Activated gamma-delta T cell (primary cell): ENCODE measurements around the gene AFAP1.

ENCODE experiments used
- DNase-seq: peaks from one replicate; lab custom pipeline; 2025; lab: John Stamatoyannopoulos, UW

AFAP1 gene

DNA sequence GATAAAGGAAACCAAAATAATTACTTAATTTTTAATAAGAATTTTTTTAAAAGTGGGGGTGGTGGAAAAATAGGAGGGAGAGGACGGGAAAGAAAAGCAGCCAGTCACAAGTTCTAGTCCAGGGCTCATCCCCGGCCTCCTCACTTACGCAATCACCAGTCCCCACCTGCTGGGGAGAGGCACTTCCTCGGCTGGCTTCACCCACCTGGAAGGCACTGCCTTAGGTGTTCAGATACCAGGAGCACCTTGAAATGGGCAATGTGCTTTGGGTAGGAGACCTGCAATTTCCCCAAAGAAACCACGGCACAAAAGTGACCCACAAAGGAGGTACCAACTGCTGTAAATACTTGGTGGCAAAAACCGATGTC, 23.8 kb downstream of the AFAP1 start:
- no peak for DNase-seq

DNA sequence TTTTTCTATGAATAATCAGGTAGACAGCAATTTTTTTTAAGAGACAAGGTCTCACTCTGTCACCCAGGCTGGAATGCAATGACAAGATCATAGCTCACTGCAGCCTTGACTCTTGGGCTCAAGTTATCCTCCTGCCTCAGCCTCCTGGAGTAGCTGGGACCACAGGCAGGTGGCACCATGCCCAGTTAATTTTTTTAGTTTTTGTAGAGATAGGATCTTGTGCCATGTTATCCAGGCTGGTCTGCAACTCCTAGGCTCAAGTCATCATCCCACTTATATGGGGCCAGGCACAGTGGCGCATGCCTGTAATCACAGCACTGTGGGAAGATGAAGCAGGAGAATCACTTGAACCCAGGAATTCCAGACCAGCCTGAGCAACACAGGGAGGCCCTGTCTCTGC, 26.8 kb downstream of the AFAP1 start:
- no peak for DNase-seq

DNA sequence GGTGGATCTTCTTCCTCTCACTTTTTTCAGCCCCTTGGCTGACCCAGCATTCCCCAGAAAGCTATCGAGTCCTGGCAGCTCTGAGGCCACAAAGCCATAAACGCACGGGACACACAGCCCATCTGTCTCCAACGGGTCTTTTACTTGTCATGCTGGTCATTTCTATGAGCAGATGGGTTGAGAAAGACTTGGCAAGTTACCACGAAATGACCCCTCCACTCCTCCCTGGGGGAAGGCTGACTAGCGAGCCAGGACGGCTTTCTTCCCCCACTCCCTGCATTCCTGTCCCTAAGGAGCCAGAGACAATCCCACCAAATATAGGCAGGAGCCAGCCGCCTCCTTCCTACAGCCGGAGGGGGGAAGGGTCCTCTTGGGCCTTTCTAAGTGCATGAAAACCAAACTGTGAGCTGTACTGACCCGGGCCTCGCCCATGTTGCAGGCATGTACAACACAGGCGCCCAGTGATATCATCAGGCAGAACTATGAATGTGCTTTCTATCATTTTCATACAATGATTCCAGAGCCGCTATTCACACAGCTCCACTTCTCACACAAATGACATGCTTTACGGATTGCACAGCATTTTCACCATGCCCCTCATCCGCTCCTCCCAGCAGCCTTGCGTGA, 28.6 kb downstream of the AFAP1 start:
- no peak for DNase-seq

DNA sequence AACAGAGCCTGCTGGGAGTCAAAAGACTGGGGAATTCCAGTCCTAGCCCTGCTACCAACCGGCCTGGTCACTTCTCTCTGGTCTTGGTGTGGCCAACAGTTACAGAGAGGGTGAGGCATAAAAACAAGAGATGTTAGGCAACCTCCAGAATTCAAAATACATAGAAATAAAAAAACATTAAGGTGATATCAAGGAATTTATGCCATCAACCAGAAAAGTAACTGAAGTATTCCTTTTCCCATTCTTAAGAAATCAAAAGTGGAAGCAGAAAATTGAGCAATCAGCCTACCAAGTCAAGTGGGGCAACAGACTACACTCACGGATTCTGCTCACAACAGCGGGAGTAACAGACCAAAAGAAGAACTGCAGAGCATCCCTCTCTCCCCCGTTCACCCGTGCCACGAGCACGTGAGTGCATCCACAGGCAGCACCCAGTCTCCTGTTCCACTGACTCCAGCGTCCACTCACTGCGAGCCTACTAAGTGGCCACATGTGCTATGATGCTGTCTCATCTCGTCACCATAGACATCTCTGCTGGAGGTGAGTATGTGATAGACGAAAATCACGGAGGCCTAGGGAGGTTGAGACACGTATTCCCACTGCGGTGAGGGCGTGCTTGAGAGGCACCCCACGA, 29.3 kb downstream of the AFAP1 start:
- no peak for DNase-seq

DNA sequence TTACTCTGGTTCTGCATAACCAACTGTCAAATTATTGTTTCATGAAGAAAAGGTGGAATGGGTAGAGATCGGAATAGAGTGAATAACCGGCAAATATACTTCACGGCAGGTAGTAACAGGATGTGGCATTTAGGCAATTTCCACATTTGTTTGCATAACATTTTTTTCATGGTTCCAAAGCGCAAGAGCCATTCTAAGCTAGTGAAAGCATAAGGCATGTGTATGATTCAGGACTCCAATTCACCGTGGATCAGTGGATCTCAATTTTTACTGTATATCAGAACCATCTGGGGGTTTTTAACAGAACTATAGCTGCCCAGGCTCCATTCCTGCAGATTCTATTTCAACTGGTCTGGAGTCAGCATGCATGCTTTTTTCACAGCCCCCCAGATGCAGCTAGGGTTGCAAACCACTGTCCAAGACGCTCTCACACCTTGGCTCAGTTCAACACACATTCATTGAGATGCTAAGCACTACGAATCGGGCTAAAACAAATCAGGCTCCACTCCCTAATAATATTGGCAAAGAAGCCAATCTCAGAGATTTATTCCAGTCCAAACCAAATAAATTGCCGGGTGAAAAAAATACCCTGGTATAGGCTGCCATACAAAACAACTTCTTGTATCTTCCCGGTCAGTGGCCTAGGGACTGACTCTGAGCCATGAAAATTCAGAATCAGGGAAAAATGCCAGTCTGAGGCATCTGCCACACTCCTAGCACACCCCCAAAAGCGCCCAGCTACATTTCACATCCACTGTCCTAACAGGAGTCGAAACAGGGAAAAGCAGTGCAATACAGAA, 30.0 kb downstream of the AFAP1 start:
- DNase-seq, result no peak

DNA sequence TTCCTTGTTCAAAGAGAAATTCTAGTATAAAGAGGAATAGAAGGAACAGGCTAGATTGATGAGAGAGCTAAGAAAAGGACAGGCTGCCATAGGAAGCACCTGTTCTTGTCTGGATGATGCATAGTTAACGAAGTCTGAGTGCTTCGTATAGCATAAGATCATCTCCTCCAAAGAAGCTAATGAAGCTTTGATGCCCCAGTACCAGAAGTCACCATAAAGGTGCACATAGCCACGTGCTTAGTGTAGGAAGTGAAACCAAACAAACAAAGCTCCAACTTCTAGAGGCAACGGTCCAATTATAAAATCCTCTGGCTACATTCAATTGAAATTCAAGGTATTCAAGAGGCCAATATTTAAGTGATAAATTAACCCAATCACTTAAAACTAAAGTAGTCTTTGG, 31.0 kb downstream of the AFAP1 start:
- no peak for DNase-seq

DNA sequence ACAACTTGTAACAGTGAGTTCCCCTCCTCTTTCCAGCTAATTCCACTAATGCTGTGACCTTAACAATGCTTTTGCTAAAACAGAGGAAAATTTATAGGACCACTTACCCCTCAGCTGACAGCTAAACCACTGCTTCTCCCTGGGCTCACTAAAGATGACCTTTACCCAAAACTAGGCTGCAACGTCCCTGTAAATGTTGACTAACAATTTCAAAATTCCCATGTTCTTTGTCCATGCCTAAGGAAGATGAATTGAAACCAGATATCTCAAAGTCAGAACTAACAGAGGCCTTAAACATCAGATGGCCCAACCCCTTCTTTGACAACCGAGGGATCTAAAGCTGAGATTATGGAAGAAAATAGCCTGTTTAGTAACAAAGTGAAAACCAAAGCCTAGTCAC, 32.5 kb downstream of the AFAP1 start:
- DNase-seq, result no peak

DNA sequence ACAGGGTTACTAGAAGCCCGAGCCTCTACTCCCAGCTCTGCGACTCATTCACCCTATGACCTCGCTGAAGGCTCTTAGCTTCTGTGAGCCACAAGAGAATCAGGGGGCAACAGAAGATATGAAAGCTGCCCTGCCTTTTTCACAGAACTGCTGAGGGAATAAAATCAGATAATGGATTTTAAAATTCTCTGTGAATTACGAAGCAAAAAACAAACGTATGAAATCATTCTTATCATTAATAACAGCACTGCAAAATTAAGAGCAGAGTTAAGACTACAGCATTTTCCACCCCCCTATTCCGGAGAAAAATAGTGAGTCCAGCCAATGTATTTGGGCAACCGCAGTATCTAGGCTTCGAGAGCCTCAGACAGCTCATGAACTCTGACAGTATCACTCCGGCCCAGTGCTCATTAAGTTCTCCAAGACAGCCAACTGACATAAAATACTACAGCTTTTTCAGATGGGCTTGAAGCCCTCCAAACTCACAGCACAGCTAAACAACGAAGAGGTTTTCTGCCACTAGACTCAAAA, 33.4 kb downstream of the AFAP1 start:
- DNase-seq, result no peak

DNA sequence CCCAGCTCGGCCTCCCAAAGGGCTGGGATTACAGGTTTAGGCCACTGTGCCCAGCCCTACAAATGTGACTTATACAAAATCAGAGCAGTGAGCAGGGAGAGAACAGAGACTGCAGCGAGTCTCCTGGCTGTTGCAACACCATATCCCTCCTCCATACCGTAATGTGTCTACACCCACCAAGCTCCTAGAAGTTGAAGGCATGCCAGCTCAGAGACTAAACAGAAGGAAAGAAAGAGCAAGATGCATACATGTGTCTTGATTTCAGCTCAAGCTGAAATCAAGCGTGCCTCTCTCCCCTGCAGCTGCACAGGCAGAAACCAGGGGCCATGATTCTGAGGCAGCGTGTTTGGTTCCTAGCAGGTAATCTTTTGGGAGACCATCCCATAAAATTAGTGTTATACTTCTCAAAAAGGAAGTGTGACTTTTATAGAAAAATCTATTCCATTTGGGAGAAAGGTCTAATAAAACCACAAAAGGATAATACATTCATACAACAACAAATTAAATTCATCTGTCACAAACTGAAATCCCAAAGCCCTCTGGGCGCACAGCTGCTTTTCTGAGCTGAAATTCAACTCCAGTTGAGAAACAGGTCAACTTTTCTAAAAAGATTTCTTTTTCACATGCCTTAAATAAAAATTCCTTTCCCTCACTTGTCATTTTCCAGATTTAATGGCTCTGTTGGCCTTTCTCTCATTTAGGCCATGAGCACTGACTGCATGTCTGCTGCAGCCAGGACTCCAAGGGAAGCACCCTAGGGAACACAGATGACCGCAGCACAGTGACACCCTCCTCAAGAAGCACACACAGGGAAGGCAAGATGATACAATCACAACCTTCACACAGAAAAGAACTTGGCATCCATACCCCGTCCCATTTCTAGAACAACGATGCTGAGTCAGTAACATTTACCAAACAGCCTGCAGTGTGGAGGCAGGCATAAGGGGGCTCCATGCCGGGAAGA, 34.4 kb downstream of the AFAP1 start:
- DNase-seq, result no peak

DNA sequence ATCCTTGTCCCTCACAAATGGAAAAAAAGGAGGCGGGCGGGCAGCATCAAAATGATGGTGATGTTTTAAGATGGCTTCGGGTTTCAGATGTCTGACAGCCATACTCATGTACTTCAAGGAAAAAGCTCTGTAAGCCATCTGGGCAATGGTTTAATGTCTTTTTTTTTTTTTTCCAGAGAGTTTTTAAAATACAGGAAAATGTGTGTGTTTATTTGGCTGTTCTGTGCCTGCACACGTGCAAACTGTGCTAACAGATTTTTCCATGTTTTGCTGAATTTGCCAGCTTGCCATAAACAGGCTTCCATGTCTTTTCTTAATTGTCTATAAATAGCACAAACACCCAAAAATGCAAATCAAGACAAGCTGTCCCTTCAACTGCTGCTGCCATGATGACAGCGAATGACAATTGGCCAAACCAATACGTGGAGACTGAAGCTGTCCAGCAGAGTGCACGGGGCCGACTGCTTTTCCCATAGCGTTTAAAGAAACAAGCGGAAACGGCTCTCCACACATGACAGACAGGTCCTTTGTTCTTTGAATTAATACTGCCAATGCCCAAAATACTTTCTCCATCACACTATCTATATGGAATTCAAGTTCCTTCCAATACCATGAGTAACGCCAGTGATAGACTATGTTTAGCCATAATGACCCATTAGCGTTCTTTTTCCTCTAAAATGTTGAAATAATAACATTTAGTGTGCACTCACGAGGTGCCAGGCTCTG, 35.7 kb downstream of the AFAP1 start:
- DNase-seq, result no peak

DNA sequence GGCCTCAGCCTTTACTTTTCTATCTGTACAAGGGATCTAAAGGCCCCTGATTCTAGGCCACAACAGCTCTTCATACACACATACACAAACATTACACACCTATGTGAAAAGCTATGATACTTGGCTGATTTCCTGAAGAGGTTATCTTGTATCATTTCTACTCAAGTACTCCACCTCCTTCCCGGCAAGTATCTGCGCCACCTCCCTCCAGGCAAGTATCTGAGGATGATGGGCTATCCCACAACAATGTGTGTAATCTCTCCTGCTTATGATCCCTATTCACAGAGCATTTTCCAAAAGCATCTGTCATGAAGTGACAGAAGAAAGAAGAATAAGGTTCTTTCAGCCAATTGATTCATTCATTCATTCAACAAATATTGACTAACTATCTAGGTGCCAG, 36.8 kb downstream of the AFAP1 start:
- no peak for DNase-seq

DNA sequence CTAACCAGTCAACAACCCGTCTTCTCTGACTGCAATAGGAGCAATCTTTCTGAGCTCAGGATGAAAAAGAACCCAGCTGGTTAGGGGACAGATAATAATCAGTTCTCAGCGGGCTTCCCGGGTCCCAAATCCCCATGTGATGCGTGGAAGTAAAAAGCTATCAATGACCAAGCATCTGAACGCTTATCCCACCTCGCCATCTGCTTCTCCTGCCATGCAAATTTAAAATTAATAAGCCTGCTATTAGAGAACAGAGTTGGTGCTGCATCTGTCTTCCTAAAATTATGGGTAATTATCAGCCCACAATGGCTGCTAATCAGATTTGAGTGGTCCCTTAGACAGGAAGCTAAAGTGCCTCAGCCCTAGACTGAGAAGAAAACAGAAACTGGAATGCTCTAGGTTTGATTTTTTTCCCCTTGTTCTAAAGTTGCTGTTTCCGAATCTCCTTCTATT, 37.5 kb downstream of the AFAP1 start:
- no peak for DNase-seq

DNA sequence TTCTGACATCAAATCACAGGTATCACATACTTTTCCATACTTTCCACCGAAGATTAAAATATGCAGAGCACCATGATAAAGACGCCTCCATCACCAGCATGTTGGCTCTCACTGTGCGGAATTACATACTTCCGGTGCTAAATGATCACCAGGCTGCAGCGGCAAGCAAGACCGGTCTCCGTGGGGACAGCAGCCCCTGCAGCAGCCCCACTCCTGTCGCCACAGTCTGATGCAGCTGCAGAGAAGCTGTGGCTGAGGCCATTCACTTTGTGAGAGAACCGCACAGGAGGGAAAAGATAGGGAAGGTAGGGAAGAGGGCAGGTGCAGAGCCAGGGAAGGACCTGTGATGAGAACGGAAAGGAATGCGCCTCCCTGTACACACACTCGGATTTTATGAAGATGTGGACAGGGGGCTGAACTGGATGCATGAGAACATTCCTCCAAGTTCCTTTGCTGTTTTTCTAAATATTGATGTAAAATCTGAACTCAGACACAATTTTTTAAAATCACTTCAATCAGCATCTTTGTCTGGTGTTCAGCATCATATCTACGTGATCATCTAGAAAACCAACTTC, 38.3 kb downstream of the AFAP1 start:
- DNase-seq, result no peak

DNA sequence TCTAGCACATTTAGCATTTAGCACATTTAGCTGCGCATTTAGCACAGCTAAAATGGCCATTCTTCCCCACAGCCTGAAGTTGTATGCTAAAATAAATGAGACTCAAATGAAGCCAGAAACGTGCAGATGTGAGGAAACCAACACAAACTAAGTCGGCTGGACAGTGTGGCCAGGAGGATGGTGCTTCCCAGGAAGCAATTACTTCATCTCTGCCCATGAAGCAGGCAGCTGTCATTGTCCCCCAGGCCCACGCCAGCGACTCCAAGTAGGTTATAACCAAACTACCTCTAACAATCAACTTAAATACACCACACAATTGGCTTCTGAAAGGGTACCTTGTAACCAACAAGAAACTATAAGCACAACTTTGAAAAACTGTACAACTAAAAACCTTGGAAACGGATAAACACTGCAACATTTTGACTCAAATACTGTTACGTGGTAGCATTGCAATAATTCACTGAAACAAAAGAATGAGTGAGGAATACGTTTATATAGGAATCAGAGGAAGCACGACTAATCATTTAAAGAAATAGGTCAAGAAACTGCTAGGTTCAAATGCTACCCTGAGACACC, 39.2 kb downstream of the AFAP1 start:
- no peak for DNase-seq

DNA sequence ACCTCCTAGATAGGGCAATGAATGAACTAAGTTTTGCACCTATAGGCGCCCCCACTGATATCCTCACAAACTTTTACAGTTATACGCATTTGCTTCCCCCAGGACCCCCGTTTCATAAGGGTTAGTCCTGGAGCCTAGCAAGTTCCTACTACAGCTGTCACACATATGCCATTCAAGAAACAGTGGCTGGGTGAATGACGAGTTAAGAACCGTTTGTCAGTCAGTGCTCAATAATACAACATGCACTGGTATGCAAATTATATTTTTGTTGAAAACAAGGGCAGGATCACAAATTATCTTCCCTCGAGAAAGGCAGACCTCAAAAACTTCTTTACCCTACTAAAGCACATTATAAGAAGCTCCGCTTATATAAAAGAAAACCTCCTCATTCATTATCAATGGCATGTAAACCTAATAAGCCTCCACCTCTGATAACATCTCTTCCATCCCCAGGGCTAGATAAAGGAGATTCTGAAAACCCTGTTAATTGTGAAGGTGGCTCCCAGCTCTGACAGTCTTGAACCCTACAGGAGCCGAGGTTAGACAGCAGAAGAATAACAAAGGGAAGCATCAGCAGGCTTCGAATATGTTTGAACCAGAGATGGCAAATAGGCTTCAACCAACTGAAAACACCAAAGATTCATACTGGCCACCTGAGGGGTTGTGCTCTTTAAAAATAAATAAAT, 40.3 kb downstream of the AFAP1 start:
- no peak for DNase-seq

DNA sequence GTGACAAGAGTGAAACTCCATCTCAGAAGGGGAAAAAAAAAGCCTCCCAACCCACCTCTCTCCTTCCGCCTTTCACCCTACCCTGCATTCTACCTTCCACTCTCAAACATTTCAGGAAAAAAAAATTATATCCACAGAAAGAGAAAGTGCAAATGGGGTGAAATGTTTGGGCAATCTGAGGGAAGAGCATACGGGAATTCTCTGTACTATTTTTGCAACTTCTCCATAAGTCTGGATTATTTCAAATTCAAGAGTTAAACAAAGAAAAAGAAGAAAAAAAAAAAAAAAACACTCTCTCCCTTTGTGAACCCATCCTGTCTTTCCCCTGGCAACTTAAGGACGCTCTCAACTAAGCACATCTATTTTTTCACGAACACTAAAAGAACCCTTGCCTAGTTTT, 41.3 kb downstream of the AFAP1 start:
- no peak for DNase-seq

DNA sequence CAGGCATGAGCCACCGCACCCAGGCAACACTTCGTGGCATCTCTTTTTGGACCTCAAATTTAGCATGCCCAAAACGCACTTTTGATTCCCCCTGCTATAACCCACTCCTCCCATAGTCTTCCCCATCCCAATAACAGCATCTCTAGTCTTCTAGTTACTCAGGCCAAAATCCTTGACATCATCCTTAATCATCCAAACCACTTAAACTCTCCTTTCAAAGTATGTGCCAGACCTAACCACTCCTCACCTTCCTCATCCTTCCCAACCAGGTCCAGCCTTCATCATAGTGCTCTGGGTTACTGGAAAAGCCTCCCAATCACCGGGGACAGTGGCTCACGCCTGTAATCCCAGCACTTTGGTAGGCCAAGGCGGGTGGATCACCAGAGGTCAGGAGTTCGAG, 41.9 kb downstream of the AFAP1 start:
- DNase-seq, result no peak

DNA sequence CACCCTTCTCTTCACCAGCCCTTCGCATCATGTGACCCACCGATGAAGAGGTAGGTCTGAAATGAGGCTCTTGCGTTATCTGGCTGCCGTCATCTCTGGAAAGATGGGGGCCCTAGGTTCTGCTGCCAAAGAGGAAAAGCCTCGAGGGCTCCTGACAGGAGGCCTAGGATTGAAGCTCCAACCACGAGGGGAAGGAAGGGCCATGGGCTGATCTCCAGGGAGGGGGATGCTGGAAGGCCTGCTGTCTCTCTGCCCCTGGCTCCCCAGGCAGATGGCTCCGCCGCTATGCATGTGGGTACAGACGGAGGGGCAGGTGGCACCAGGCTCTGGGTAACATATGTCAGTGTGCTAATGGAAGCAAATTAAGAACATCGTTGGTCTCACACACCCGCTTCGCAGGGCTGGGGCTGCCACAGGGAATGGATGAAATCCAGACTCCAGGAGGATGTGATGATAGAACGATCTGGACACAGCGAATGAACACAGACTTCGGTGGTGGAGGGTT, 44.9 kb downstream of the AFAP1 start:
- DNase-seq, result no peak

DNA sequence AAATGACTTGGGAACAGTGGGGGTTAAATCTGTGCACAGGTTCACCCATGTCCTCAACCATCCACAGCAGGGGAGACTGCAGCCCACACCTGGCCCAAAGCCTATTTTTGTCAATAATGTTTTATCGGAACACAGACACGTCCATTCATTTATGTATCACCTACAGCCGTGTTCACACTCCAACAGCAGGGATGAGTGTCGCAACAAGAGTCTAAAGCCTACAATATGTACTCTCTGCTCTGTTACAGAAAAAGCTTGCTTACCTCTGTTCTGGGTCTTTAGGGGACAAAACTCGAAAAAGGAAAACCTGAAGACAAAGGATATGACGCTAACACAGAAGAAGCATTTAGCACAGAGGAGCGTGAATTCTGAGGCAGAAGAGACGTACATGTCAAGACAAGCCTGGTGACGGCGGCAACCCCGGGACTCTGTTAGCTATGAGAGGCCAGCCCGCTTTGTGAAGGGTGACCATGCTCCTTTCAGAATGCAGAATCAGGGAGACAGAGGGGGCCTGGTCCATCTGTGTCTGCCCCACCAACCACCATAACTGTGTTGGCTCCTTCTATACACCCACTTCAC, 45.5 kb downstream of the AFAP1 start:
- no peak for DNase-seq
